ENCODE data around the gene SLC25A21. TPM values are rescaled to one million over a fixed set of nuclear protein-coding genes. Genes with fewer than 3 reads are reported as not detected.
"Not testable (repeated sequence)": the region's sequence is repeated elsewhere in the genome, so short reads cannot be mapped to it uniquely, and the experiment has no call there.

The SLC25A21 gene
- total and polyA plus RNA-seq, 2 donors (not counting 1 experiment from before 2014, with no cell fraction given): 0.50 to 0.62 TPM

DNA sequence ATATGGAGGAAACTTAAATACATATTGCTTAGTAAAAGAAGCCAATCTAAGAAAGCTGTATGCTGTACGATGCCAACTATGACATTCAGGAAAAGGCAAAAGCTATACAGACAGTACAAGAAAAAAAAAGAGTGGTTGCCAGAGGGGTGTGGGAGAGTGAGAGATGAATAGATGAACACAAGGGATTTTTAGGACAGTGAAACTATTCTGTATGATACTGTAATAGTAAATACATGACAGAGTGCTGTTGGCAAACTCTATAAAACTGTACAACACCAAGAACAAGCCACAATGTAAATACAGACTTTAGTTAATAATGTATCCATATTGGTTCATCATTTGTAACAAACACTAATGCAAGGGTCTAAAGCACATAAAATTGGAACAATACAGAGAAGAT, 14.5 kb upstream of the SLC25A21 start:
- H3K4me1 ChIP-seq (ENCODE audit: control insufficient read depth, extremely low read depth, insufficient read depth, low read length): no peaks in the 10 kb centered on the region
- no peak overlapping the region for H3K9ac ChIP-seq (ENCODE audit: insufficient read depth, low read length)
- H3K27me3 ChIP-seq (ENCODE audit: control insufficient read depth, insufficient read depth, low read length): no peaks in the 10 kb centered on the region
- no peaks in the 10 kb centered on the region for H3K9me3 ChIP-seq (ENCODE audit: control insufficient read depth, insufficient read depth, low read depth, low read length)
- H3K4me3 ChIP-seq (replicated peaks in 1 of 4; ENCODE audit: control extremely low read depth in 1 of 4, insufficient read depth in 1 of 4, low read depth in 3 of 4, low read length in 4 of 4): no peak overlapping the region
- H4K20me1 ChIP-seq (ENCODE audit: control insufficient read depth, extremely low read depth, insufficient read depth, low read length): no peaks in the 10 kb centered on the region
- H2AFZ ChIP-seq (ENCODE audit: low read length): no peak overlapping the region
- H3K27ac ChIP-seq (ENCODE audit: insufficient read depth, low read length): no peak overlapping the region
- DNase-seq (ENCODE audit: low read depth in 2 of 2): no peak
- TF ChIP-seq EZH2 (IDR thresholded peaks at IDR 0.05; ENCODE audit: low read length, missing control alignments): no peak
- TF ChIP-seq, protein P1, sequence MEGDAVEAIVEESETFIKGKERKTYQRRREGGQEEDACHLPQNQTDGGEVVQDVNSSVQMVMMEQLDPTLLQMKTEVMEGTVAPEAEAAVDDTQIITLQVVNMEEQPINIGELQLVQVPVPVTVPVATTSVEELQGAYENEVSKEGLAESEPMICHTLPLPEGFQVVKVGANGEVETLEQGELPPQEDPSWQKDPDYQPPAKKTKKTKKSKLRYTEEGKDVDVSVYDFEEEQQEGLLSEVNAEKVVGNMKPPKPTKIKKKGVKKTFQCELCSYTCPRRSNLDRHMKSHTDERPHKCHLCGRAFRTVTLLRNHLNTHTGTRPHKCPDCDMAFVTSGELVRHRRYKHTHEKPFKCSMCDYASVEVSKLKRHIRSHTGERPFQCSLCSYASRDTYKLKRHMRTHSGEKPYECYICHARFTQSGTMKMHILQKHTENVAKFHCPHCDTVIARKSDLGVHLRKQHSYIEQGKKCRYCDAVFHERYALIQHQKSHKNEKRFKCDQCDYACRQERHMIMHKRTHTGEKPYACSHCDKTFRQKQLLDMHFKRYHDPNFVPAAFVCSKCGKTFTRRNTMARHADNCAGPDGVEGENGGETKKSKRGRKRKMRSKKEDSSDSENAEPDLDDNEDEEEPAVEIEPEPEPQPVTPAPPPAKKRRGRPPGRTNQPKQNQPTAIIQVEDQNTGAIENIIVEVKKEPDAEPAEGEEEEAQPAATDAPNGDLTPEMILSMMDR (conservative IDR thresholded peaks at IDR 0.05 in 1 of 2, IDR thresholded peaks at IDR 0.05 in 1 of 2; ENCODE audit: low read depth in 1 of 2, low read length in 2 of 2): no peak
- H3K36me3 ChIP-seq (ENCODE audit: control insufficient read depth, insufficient read depth, low read length): no peaks in the 10 kb centered on the region
- no peaks in the 10 kb centered on the region for H3K79me2 ChIP-seq (ENCODE audit: control insufficient read depth, insufficient read depth, low read length)
- H3K4me2 ChIP-seq (ENCODE audit: extremely low read depth, insufficient read depth, low read length): no peak overlapping the region

DNA sequence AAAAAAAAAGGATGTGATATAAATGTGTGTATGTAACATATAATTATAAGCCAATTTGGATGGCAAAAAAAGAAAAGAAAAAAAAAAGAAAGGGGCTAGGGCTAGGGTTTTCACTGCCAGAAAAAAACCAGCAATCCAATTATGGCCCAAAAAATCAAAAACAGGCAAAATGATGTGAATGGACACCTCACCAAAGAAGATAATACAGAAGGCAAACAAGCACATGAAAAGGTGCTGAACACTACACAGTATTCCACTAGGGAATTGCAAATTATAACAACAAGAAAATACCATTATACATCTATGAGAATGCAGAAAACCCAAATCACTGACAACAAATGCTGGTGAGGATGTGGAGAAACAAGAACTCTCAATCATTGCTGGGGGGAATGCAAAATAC, 13.3 kb upstream of the SLC25A21 start:
- Histone ChIP-seq H3K4me3 (replicated peaks in 1 of 4; ENCODE audit: control extremely low read depth in 1 of 4, insufficient read depth in 1 of 4, low read depth in 3 of 4, low read length in 4 of 4) (no peak overlapping the region), H3K9ac (ENCODE audit: insufficient read depth, low read length) (no peak overlapping the region), H3K79me2 (ENCODE audit: control insufficient read depth, insufficient read depth, low read length) (no peaks in the 10 kb centered on the region), H3K27me3 (ENCODE audit: control insufficient read depth, insufficient read depth, low read length) (no peaks in the 10 kb centered on the region), H2AFZ (ENCODE audit: low read length) (no peak overlapping the region), H3K9me3 (ENCODE audit: control insufficient read depth, insufficient read depth, low read depth, low read length) (no peaks in the 10 kb centered on the region), H3K36me3 (ENCODE audit: control insufficient read depth, insufficient read depth, low read length) (no peaks in the 10 kb centered on the region), H3K4me1 (ENCODE audit: control insufficient read depth, extremely low read depth, insufficient read depth, low read length) (no peaks in the 10 kb centered on the region), H3K4me2 (ENCODE audit: extremely low read depth, insufficient read depth, low read length) (no peak overlapping the region), H3K27ac (ENCODE audit: insufficient read depth, low read length) (no peak overlapping the region), H4K20me1 (ENCODE audit: control insufficient read depth, extremely low read depth, insufficient read depth, low read length) (no peaks in the 10 kb centered on the region)
- no peak for DNase-seq (ENCODE audit: low read depth in 2 of 2)
- TF ChIP-seq, protein P1 (conservative IDR thresholded peaks at IDR 0.05 in 1 of 2, IDR thresholded peaks at IDR 0.05 in 1 of 2; ENCODE audit: low read depth in 1 of 2, low read length in 2 of 2): no peak
- no peak for TF ChIP-seq EZH2 (IDR thresholded peaks at IDR 0.05; ENCODE audit: low read length, missing control alignments)

DNA sequence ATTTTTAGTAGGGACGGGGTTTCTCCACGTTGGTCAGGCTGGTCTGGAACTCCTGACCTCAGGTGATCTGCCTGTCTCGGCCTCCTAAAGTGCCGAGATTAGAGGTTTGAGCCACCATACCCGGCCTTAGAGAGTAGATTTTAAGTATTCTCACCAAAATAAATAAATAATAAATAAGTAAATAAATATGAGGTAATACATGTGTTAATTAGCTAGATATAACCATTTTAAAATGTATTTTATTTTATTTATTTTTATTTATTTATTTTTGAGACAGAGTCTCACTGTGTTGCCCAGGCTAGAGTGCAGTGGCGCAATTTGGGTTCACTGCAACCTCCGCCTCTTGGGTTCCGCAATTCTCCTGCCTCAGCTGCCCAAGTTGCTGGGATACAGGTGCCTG, 12.1 kb upstream of the SLC25A21 start:
- not testable (repeated sequence) for H3K4me1 ChIP-seq (ENCODE audit: control insufficient read depth, extremely low read depth, insufficient read depth, low read length); H3K36me3 ChIP-seq (ENCODE audit: control insufficient read depth, insufficient read depth, low read length); H3K4me2 ChIP-seq (ENCODE audit: extremely low read depth, insufficient read depth, low read length); H3K9ac ChIP-seq (ENCODE audit: insufficient read depth, low read length); H3K4me3 ChIP-seq (replicated peaks in 1 of 4; ENCODE audit: control extremely low read depth in 1 of 4, insufficient read depth in 1 of 4, low read depth in 3 of 4, low read length in 4 of 4); H4K20me1 ChIP-seq (ENCODE audit: control insufficient read depth, extremely low read depth, insufficient read depth, low read length); H2AFZ ChIP-seq (ENCODE audit: low read length); DNase-seq (ENCODE audit: low read depth in 2 of 2); H3K9me3 ChIP-seq (ENCODE audit: control insufficient read depth, insufficient read depth, low read depth, low read length); H3K27ac ChIP-seq (ENCODE audit: insufficient read depth, low read length); H3K27me3 ChIP-seq (ENCODE audit: control insufficient read depth, insufficient read depth, low read length); H3K79me2 ChIP-seq (ENCODE audit: control insufficient read depth, insufficient read depth, low read length)
